Left lung (tissue), 10 donors: ENCODE results near the gene DIAPH2. TPM values are rescaled to one million over a fixed set of nuclear protein-coding genes. Genes with fewer than 3 reads are reported as not detected.

ENCODE experiments used
- ATAC-seq: fragments of 200-7000 bp; cut with Tn5 transposase; one replicate; pipeline ENCODE4 v1.9.1; 2020; ENCODE audit warnings: moderate library complexity
- DNase-seq, 4 donors: peaks; one replicate each; pipeline ENCODE4 v3.0.0-alpha.2; 2013 to 2020
- H3K27ac ChIP-seq, 2 donors: fragments of 200-600 bp; sonication (generic) in 1 of 2; one replicate each; pipeline versions ENCODE4 v1.5.0 to v1.8.0; 2020 to 2021
- H3K27me3 ChIP-seq, 2 donors: fragments of 200-600 bp; sonication (generic) in 1 of 2; one replicate each; pipeline versions ENCODE4 v1.5.0 to v1.8.0; 2020 to 2021
- H3K36me3 ChIP-seq, 2 donors: fragments of 200-600 bp; sonication (generic) in 1 of 2; one replicate each; pipeline versions ENCODE4 v1.5.0 to v1.8.0; 2020 to 2021
- H3K4me1 ChIP-seq, 2 donors: fragments of 200-600 bp; one replicate each; pipeline ENCODE4 v1.8.0; 2021
- H3K4me3 ChIP-seq, 2 donors: fragments of 200-600 bp; sonication (generic) in 1 of 2; one replicate each; pipeline versions ENCODE4 v1.5.0 to v1.8.0; 2020 to 2021; ENCODE audit warnings: mild to moderate bottlenecking in 1 of 2
- H3K9me3 ChIP-seq, 2 donors: fragments of 200-600 bp; sonication (generic) in 1 of 2; one replicate each; pipeline versions ENCODE4 v1.5.0 to v1.8.0; 2020 to 2021
- CTCF ChIP-seq, 2 donors: fragments of 200-600 bp; sonication (generic) in 1 of 2; IDR thresholded peaks; one replicate each; pipeline versions ENCODE4 v1.5.0 to v1.8.0; 2021; ENCODE audit warnings: antibody characterized with exemption in 2 of 2
- intact Hi-C, 2 donors: fragments of 100-400 bp; cut with DNase I; formaldehyde crosslinking; loops; one replicate each; pipeline versions ENCODE4 v1.11.2 to v1.14.2; 2022
- polyA plus RNA-seq, 6 donors: library from polyadenylated mRNA; unstranded; fragments of 120-200 nt; gene quantifications; one replicate each; pipeline ENCODE4 v1.2.1, GENCODE V29; 2013; ENCODE audit not compliant: insufficient read length in 6 of 6
- total RNA-seq, 2 donors: library from RNA; stranded (reverse); fragmentation: NEBNext Ultra II Directional; extraction: Animal tissue kit (Norgen Biotek cat#: 25700); gene quantifications; one replicate each; pipeline ENCODE4 v1.2.1, GENCODE V29; 2021
- donor health status: DM: no; HTN: yes; CAD: no.
- donor health status: DM: no; HTN: no; CAD: no.

DIAPH2 gene
- total and polyA plus RNA-seq, 8 donors: 14.6 to 34.1 (median 16.4) TPM

DNA sequence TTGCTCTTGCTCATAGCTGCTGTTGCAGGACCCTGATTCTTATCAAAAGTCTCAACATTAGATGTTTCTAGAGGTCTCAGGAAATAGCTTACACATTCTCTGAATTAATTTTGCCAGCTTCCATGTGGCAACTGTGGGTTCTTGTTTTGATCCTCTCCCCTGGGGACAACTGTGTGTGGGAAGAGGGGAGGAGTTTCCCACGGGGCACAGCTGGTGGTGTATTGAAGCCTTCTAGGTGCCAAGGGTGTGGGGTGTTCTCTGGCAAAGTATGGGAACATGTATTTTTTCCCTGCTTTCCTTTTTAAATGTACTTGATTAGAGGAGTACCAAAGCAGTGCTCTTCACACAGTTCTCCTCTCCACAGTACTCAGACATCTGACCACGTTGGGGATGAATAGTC, 411.7 kb downstream of the DIAPH2 start:
- intact Hi-C loops: no loop called here
- no peaks in the 10 kb centered on the region for H3K9me3 ChIP-seq

GRCh38 chrX:97102938-97103337, 418.3 kb downstream of the DIAPH2 start:
- intact Hi-C loops: no loop called here
- Histone ChIP-seq H3K27me3 (no peaks in the 10 kb centered on the region), H3K4me1 (no peaks in the 10 kb centered on the region), H3K9me3 (no peaks in the 10 kb centered on the region), H3K27ac (no peak overlapping the region), H3K4me3 (no peak overlapping the region), H3K36me3 (no peaks in the 10 kb centered on the region)
- ATAC-seq: no peak
- DNase-seq: no peak
- no peak for TF ChIP-seq CTCF (IDR thresholded peaks at IDR 0.05)

More for the DNA sequence above, 411.7 kb downstream of the DIAPH2 start:
- Histone ChIP-seq H3K4me1 (no peaks in the 10 kb centered on the region), H3K27ac (no peak overlapping the region), H3K36me3 (no peaks in the 10 kb centered on the region), H3K27me3 (peaks cover 0 to 6% of the 10 kb centered on the region in 2 donors), H3K4me3 (no peak overlapping the region)
- no peak for ATAC-seq
- TF ChIP-seq CTCF (IDR thresholded peaks at IDR 0.05): no peak
- no peak for DNase-seq

- Histone ChIP-seq H3K27me3 (no peaks in the 10 kb centered on the region), H3K27ac (no peak overlapping the region), H3K9me3 (no peaks in the 10 kb centered on the region), H3K36me3 (peaks cover 0 to under 1% of the 10 kb centered on the region in 2 donors), H3K4me3 (no peak overlapping the region), H3K4me1 (no peaks in the 10 kb centered on the region)
- no peak for DNase-seq
- TF ChIP-seq CTCF (IDR thresholded peaks at IDR 0.05): no peak
- ATAC-seq: no peak
- intact Hi-C loops: no loop called here
Observed at GRCh38 chrX:97109730-97110129, 425.1 kb downstream of the DIAPH2 start.

DNA sequence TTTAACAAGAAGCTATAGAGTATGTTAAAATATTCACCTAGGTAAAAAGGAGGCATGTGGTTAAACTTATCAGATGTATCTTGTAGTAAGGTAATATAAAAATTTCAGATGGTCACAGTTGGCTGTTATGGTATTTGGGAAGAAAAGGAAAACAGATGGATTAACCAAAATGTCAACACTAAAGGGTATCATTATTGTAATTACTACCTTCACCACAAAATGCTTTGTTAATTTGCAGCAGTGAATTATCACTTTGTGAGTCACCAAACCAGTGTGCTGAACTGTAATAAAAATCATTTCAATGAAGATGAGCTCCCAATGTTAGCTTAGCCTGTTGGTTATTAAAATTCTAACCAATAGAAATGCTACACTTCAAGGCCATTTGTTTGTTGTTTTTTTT, 432.9 kb downstream of the DIAPH2 start:
- Histone ChIP-seq H3K27ac (no peak overlapping the region), H3K27me3 (no peaks in the 10 kb centered on the region), H3K4me1 (no peaks in the 10 kb centered on the region), H3K4me3 (no peak overlapping the region), H3K9me3 (no peaks in the 10 kb centered on the region), H3K36me3 (peaks cover 0 to 13% of the 10 kb centered on the region in 2 donors)
- TF ChIP-seq CTCF (IDR thresholded peaks at IDR 0.05): no peak
- intact Hi-C loops: no loop called here
- no peak for DNase-seq
- no peak for ATAC-seq

GRCh38 chrX:97119474-97120109, 434.9 kb downstream of the DIAPH2 start:
- no peak for TF ChIP-seq CTCF (IDR thresholded peaks at IDR 0.05)

More at GRCh38 chrX:97119474-97120109, 434.9 kb downstream of the DIAPH2 start:
- no peak for DNase-seq
- no peak overlapping the region for H3K4me3 ChIP-seq
- H3K27ac ChIP-seq: no peak overlapping the region
- peaks cover 0 to 13% of the 10 kb centered on the region in 2 donors for H3K36me3 ChIP-seq
- no peaks in the 10 kb centered on the region for H3K9me3 ChIP-seq
- no peak for ATAC-seq
- intact Hi-C loops: no loop called here
- no peaks in the 10 kb centered on the region for H3K4me1 ChIP-seq
- H3K27me3 ChIP-seq: no peaks in the 10 kb centered on the region
